Measurements from ENCODE around the gene XRN2. TPM values are rescaled to one million over a fixed set of nuclear protein-coding genes. Genes with fewer than 3 reads are reported as not detected.

XRN2 gene
- total and polyA plus RNA-seq, 4 donors = 24.3 to 48.3 (median 36.5) TPM

GRCh38 chr20:21352703-21353102 is 49.6 kb downstream of the XRN2 start:
- peaks cover 0 to 3% of the 10 kb centered on the region in 2 donors for H3K36me3 ChIP-seq (ENCODE audit: control insufficient read depth in 1 of 2, insufficient read depth in 2 of 2, low read length in 1 of 2)
- intact Hi-C loops (cut with DNase I) = no loop called here

GRCh38 chr20:21353236-21353635 is 50.1 kb downstream of the XRN2 start:
- Histone ChIP-seq H3K4me3 (ENCODE audit: low read length in 2 of 2) (no peak overlapping the region), H3K27ac (ENCODE audit: low read depth in 1 of 2, low read length in 2 of 2) (no peak overlapping the region), H3K27me3 (ENCODE audit: control insufficient read depth in 1 of 2, insufficient read depth in 2 of 2, low read length in 1 of 2) (no peaks in the 10 kb centered on the region), H3K9me3 (ENCODE audit: control insufficient read depth, low read length) (no peaks in the 10 kb centered on the region), H3K4me1 (ENCODE audit: control insufficient read depth in 1 of 2, insufficient read depth in 2 of 2, low read length in 2 of 2) (no peaks in the 10 kb centered on the region), H3K36me3 (ENCODE audit: control insufficient read depth in 1 of 2, insufficient read depth in 2 of 2, low read length in 1 of 2) (peaks cover 0 to 3% of the 10 kb centered on the region in 2 donors)
- no peak for DNase-seq
- intact Hi-C loops (cut with DNase I) = no loop called here
- WGBS, 2 donors = 100% methylated on average over 1 of the region's 1 CpG
- no peak for ATAC-seq (ENCODE audit: low FRiP score)

More at GRCh38 chr20:21352703-21353102, 49.6 kb downstream of the XRN2 start:
- DNase-seq (no peak), ATAC-seq (ENCODE audit: low FRiP score) (no peak)
- no peaks in the 10 kb centered on the region for H3K4me1 ChIP-seq (ENCODE audit: control insufficient read depth in 1 of 2, insufficient read depth in 2 of 2, low read length in 2 of 2)
- no peaks in the 10 kb centered on the region for H3K9me3 ChIP-seq (ENCODE audit: control insufficient read depth, low read length)
- H3K4me3 ChIP-seq (ENCODE audit: low read length in 2 of 2) = no peak overlapping the region
- no peaks in the 10 kb centered on the region for H3K27me3 ChIP-seq (ENCODE audit: control insufficient read depth in 1 of 2, insufficient read depth in 2 of 2, low read length in 1 of 2)
- no peak overlapping the region for H3K27ac ChIP-seq (ENCODE audit: low read depth in 1 of 2, low read length in 2 of 2)

- H3K36me3 ChIP-seq (ENCODE audit: control insufficient read depth in 1 of 2, insufficient read depth in 2 of 2, low read length in 1 of 2) = peaks cover 2 to 3% of the 10 kb centered on the region in 2 donors
- H3K4me3 ChIP-seq (ENCODE audit: low read length in 2 of 2) = no peak overlapping the region
- WGBS, 2 donors = 46 to 100% methylated on average over 1 of the region's 1 CpG
Measured at GRCh38 chr20:21355981-21356380, 52.9 kb downstream of the XRN2 start.

GRCh38 chr20:21356386-21356785 is 53.3 kb downstream of the XRN2 start:
- Histone ChIP-seq H3K27ac (ENCODE audit: low read depth in 1 of 2, low read length in 2 of 2) (no peak overlapping the region), H3K27me3 (ENCODE audit: control insufficient read depth in 1 of 2, insufficient read depth in 2 of 2, low read length in 1 of 2) (no peaks in the 10 kb centered on the region), H3K4me1 (ENCODE audit: control insufficient read depth in 1 of 2, insufficient read depth in 2 of 2, low read length in 2 of 2) (no peaks in the 10 kb centered on the region), H3K9me3 (ENCODE audit: control insufficient read depth, low read length) (no peaks in the 10 kb centered on the region), H3K4me3 (ENCODE audit: low read length in 2 of 2) (no peak overlapping the region), H3K36me3 (ENCODE audit: control insufficient read depth in 1 of 2, insufficient read depth in 2 of 2, low read length in 1 of 2) (peaks cover 2 to 4% of the 10 kb centered on the region in 2 donors)
- DNase-seq (no peak), ATAC-seq (ENCODE audit: low FRiP score) (no peak)
- intact Hi-C loops (cut with DNase I) = no loop called here

More at GRCh38 chr20:21355981-21356380, 52.9 kb downstream of the XRN2 start:
- Histone ChIP-seq H3K27ac (ENCODE audit: low read depth in 1 of 2, low read length in 2 of 2) (no peak overlapping the region), H3K4me1 (ENCODE audit: control insufficient read depth in 1 of 2, insufficient read depth in 2 of 2, low read length in 2 of 2) (no peaks in the 10 kb centered on the region), H3K27me3 (ENCODE audit: control insufficient read depth in 1 of 2, insufficient read depth in 2 of 2, low read length in 1 of 2) (no peaks in the 10 kb centered on the region), H3K9me3 (ENCODE audit: control insufficient read depth, low read length) (no peaks in the 10 kb centered on the region)
- intact Hi-C loops (cut with DNase I) = no loop called here
- no peak for DNase-seq
- ATAC-seq (ENCODE audit: low FRiP score) = no peak

- H3K9me3 ChIP-seq (ENCODE audit: control insufficient read depth, low read length) = no peaks in the 10 kb centered on the region
- WGBS, 2 donors = 85 to 89% methylated on average over 1 of the region's 1 CpG
- no peaks in the 10 kb centered on the region for H3K27me3 ChIP-seq (ENCODE audit: control insufficient read depth in 1 of 2, insufficient read depth in 2 of 2, low read length in 1 of 2)
- H3K4me3 ChIP-seq (ENCODE audit: low read length in 2 of 2) = no peak overlapping the region
- intact Hi-C loops (cut with DNase I) = no loop called here
- no peak for DNase-seq
- peaks cover 0 to 2% of the 10 kb centered on the region in 2 donors for H3K4me1 ChIP-seq (ENCODE audit: control insufficient read depth in 1 of 2, insufficient read depth in 2 of 2, low read length in 2 of 2)
- ATAC-seq (ENCODE audit: low FRiP score) = no peak
- H3K36me3 ChIP-seq (ENCODE audit: control insufficient read depth in 1 of 2, insufficient read depth in 2 of 2, low read length in 1 of 2) = peaks cover 2 to 11% of the 10 kb centered on the region in 2 donors
- no peak overlapping the region for H3K27ac ChIP-seq (ENCODE audit: low read depth in 1 of 2, low read length in 2 of 2)
Measured at GRCh38 chr20:21357844-21358243, 54.7 kb downstream of the XRN2 start.

- 94 to 97% methylated on average over 5 of the region's 5 CpGs for WGBS, 2 donors
- Histone ChIP-seq H3K27me3 (ENCODE audit: control insufficient read depth in 1 of 2, insufficient read depth in 2 of 2, low read length in 1 of 2) (no peaks in the 10 kb centered on the region), H3K4me1 (ENCODE audit: control insufficient read depth in 1 of 2, insufficient read depth in 2 of 2, low read length in 2 of 2) (peaks cover 0 to 2% of the 10 kb centered on the region in 2 donors), H3K27ac (ENCODE audit: low read depth in 1 of 2, low read length in 2 of 2) (no peak overlapping the region), H3K4me3 (ENCODE audit: low read length in 2 of 2) (no peak overlapping the region), H3K9me3 (ENCODE audit: control insufficient read depth, low read length) (no peaks in the 10 kb centered on the region), H3K36me3 (ENCODE audit: control insufficient read depth in 1 of 2, insufficient read depth in 2 of 2, low read length in 1 of 2) (peaks cover 2 to 13% of the 10 kb centered on the region in 2 donors)
- DNase-seq (no peak), ATAC-seq (ENCODE audit: low FRiP score) (no peak)
- intact Hi-C loops (cut with DNase I) = no loop called here
Measured at GRCh38 chr20:21358737-21359136, 55.6 kb downstream of the XRN2 start.

- Histone ChIP-seq H3K4me1 (ENCODE audit: control insufficient read depth in 1 of 2, insufficient read depth in 2 of 2, low read length in 2 of 2) (peaks cover 0 to 2% of the 10 kb centered on the region in 2 donors), H3K27me3 (ENCODE audit: control insufficient read depth in 1 of 2, insufficient read depth in 2 of 2, low read length in 1 of 2) (no peaks in the 10 kb centered on the region), H3K9me3 (ENCODE audit: control insufficient read depth, low read length) (no peaks in the 10 kb centered on the region), H3K4me3 (ENCODE audit: low read length in 2 of 2) (no peak overlapping the region), H3K36me3 (ENCODE audit: control insufficient read depth in 1 of 2, insufficient read depth in 2 of 2, low read length in 1 of 2) (peaks cover 2 to 13% of the 10 kb centered on the region in 2 donors), H3K27ac (ENCODE audit: low read depth in 1 of 2, low read length in 2 of 2) (no peak overlapping the region)
- intact Hi-C loops (cut with DNase I) = no loop called here
- 84 to 98% methylated on average over 1 of the region's 1 CpG for WGBS, 2 donors
- DNase-seq = no peak
- ATAC-seq (ENCODE audit: low FRiP score) = no peak
Measured at GRCh38 chr20:21360705-21361104, 57.6 kb downstream of the XRN2 start.

GRCh38 chr20:21361266-21361665 is 58.1 kb downstream of the XRN2 start:
- no peaks in the 10 kb centered on the region for H3K27me3 ChIP-seq (ENCODE audit: control insufficient read depth in 1 of 2, insufficient read depth in 2 of 2, low read length in 1 of 2)
- H3K36me3 ChIP-seq (ENCODE audit: control insufficient read depth in 1 of 2, insufficient read depth in 2 of 2, low read length in 1 of 2) = peaks cover 2 to 13% of the 10 kb centered on the region in 2 donors
- no peaks in the 10 kb centered on the region for H3K9me3 ChIP-seq (ENCODE audit: control insufficient read depth, low read length)
- DNase-seq (no peak), ATAC-seq (ENCODE audit: low FRiP score) (no peak)
- H3K27ac ChIP-seq (ENCODE audit: low read depth in 1 of 2, low read length in 2 of 2) = no peak overlapping the region
- H3K4me1 ChIP-seq (ENCODE audit: control insufficient read depth in 1 of 2, insufficient read depth in 2 of 2, low read length in 2 of 2) = peaks cover 0 to 2% of the 10 kb centered on the region in 2 donors
- no peak overlapping the region for H3K4me3 ChIP-seq (ENCODE audit: low read length in 2 of 2)
- intact Hi-C loops (cut with DNase I) = no loop called here
- WGBS, 2 donors = 74 to 80% methylated on average over 2 of the region's 2 CpGs

GRCh38 chr20:21364413-21364812 is 61.3 kb downstream of the XRN2 start:
- Histone ChIP-seq H3K4me1 (ENCODE audit: control insufficient read depth in 1 of 2, insufficient read depth in 2 of 2, low read length in 2 of 2) (peaks cover 0 to 2% of the 10 kb centered on the region in 2 donors), H3K27me3 (ENCODE audit: control insufficient read depth in 1 of 2, insufficient read depth in 2 of 2, low read length in 1 of 2) (no peaks in the 10 kb centered on the region), H3K9me3 (ENCODE audit: control insufficient read depth, low read length) (no peaks in the 10 kb centered on the region), H3K27ac (ENCODE audit: low read depth in 1 of 2, low read length in 2 of 2) (no peak overlapping the region), H3K36me3 (ENCODE audit: control insufficient read depth in 1 of 2, insufficient read depth in 2 of 2, low read length in 1 of 2) (peaks cover 3 to 16% of the 10 kb centered on the region in 2 donors), H3K4me3 (ENCODE audit: low read length in 2 of 2) (no peak overlapping the region)
- ATAC-seq (ENCODE audit: low FRiP score) = no peak
- DNase-seq = no peak
- intact Hi-C loops (cut with DNase I) = no loop called here
- WGBS, 2 donors = 92 to 94% methylated on average over 6 of the region's 6 CpGs
